ENCODE measurements around the gene CDKN2AIP.

DNA sequence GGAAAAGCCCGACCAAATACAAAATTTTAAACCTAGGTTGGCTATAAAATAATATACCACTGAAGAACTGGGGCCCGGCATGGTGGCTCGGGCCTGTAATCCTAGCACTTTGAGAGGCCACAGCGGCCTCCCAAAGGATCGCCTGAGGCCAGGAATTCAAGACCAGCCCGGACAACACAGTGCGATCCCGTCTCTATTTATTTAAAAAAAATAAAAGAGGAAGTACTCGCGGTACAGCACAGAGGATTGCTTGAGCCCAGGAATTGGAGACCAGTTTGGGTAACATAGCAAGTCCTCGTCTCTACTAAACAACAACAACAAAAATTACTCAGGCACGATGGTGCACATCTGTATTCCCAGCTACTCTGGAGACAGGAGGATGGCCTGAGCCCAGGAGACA is 44.8 kb upstream of the CDKN2AIP start:
- TF ChIP-seq, protein P1, sequence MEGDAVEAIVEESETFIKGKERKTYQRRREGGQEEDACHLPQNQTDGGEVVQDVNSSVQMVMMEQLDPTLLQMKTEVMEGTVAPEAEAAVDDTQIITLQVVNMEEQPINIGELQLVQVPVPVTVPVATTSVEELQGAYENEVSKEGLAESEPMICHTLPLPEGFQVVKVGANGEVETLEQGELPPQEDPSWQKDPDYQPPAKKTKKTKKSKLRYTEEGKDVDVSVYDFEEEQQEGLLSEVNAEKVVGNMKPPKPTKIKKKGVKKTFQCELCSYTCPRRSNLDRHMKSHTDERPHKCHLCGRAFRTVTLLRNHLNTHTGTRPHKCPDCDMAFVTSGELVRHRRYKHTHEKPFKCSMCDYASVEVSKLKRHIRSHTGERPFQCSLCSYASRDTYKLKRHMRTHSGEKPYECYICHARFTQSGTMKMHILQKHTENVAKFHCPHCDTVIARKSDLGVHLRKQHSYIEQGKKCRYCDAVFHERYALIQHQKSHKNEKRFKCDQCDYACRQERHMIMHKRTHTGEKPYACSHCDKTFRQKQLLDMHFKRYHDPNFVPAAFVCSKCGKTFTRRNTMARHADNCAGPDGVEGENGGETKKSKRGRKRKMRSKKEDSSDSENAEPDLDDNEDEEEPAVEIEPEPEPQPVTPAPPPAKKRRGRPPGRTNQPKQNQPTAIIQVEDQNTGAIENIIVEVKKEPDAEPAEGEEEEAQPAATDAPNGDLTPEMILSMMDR (IDR thresholded peaks at IDR 0.05): no peak
- no peak for TF ChIP-seq POLR2A (IDR thresholded peaks at IDR 0.05)
